PC-9 (cell line): Measurements from ENCODE around the gene PWP2.

Experiments
- EZH2 ChIP-seq: fragments of 200-600 bp; sonication (generic); IDR thresholded peaks from 2 replicates; pipeline ENCODE4 v1.8.0; 2017; ENCODE audit warnings: antibody characterized with exemption, low read depth
- TF ChIP-seq, protein P1 (sequence below): fragments of 200-600 bp; sonication (generic); conservative IDR thresholded peaks from 2 replicates; pipeline ENCODE4 v1.6.1; 2017; ENCODE audit warnings: mixed run types, antibody characterized with exemption, mild to moderate bottlenecking, moderate library complexity

DNA sequence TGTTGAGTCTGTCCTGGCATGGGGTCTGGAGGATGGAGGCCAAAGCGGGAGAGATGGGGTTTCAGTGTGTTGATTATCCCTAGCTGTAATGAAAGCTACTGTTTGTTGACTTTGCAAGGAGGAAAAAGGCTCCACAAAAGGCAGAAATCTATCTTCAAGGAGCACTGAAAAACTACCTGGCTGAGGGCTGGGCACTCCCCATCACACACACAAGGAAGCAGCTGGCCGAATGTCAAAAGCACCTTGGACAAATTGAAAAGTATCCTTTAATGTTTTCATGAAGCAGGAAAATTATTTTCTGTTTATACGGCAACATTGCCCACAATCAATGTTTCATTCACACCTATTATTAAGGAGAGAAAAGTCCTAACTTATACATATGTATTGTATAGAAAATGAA, 27.8 kb upstream of the PWP2 start:
- TF ChIP-seq, protein P1, sequence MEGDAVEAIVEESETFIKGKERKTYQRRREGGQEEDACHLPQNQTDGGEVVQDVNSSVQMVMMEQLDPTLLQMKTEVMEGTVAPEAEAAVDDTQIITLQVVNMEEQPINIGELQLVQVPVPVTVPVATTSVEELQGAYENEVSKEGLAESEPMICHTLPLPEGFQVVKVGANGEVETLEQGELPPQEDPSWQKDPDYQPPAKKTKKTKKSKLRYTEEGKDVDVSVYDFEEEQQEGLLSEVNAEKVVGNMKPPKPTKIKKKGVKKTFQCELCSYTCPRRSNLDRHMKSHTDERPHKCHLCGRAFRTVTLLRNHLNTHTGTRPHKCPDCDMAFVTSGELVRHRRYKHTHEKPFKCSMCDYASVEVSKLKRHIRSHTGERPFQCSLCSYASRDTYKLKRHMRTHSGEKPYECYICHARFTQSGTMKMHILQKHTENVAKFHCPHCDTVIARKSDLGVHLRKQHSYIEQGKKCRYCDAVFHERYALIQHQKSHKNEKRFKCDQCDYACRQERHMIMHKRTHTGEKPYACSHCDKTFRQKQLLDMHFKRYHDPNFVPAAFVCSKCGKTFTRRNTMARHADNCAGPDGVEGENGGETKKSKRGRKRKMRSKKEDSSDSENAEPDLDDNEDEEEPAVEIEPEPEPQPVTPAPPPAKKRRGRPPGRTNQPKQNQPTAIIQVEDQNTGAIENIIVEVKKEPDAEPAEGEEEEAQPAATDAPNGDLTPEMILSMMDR = no peak
- TF ChIP-seq EZH2 = no peak
